HepG2 (cell line): ENCODE data around the gene FIBP.

Experiments
- CTCF ChIP-seq: sonication (generic); formaldehyde crosslinking; IDR thresholded peaks from 2 replicates; pipeline ENCODE4 v1.5.0; 2020; ENCODE audit warnings: mild to moderate bottlenecking, missing genetic modification reagents, moderate library complexity
- TCF7L2 ChIP-seq: IDR thresholded peaks from 2 replicates; pipeline ENCODE4 v1.6.1; 2011; ENCODE audit warnings: mild to moderate bottlenecking, low read depth, low read length, moderate library complexity

GRCh38 chr11:65854852-65855837, 33.1 kb downstream of the FIBP start:
- no peak for TF ChIP-seq TCF7L2
- TF ChIP-seq CTCF (CRISPR knock-in tag), result no peak
